Caco-2 (cell line): ENCODE data around the gene PBX1. TPM values are rescaled to one million over a fixed set of nuclear protein-coding genes. Genes with fewer than 3 reads are reported as not detected.

Experiments used
- BruUV-seq: library from RNA; stranded (reverse); fragments of 400-500 nt; replicated peaks from 2 replicates; lab custom pipeline; 2021; lab: Mats Ljungman, UMichigan
- CTCF ChIA-PET: fragments of 300-600 bp; sonication (Branson Sonifier 250); formaldehyde crosslinking; loops from one replicate; lab custom pipeline; 2022; ENCODE audit warnings: antibody characterized with exemption; lab: Charles Lee
- POLR2A ChIA-PET: fragments of 300-600 bp; sonication (Branson Sonifier 250); formaldehyde crosslinking; loops from one replicate; lab custom pipeline; 2022; ENCODE audit warnings: antibody characterized with exemption; lab: Charles Lee
- DNase-seq, 2 experiments: peaks; one replicate each; pipeline versions ENCODE4 v3.0.0 to v3.0.0-alpha.2; 2020 to 2022
- H3K27me3 ChIP-seq: replicated peaks from 2 replicates; pipeline ENCODE4 v1.6.0; 2011; ENCODE audit warnings: low read length; ENCODE audit not compliant: control insufficient read depth, insufficient read depth
- H3K36me3 ChIP-seq: 2 replicates; pipeline ENCODE4 v1.5.1; 2011; ENCODE audit warnings: low read length; ENCODE audit not compliant: control insufficient read depth, insufficient read depth
- H3K4me1 ChIP-seq: fragments of 250-450 bp; sonication (Bioruptor Pico); 2 replicates; pipeline ENCODE4 v1.5.1; 2020; ENCODE audit warnings: mild to moderate bottlenecking
- H3K4me3 ChIP-seq: 2 replicates; pipeline ENCODE4 v1.5.1; 2011; ENCODE audit warnings: low read depth, mild to moderate bottlenecking, control low read depth, low read length
- H3K9me3 ChIP-seq: fragments of 250-450 bp; sonication (Bioruptor Pico); 2 replicates; pipeline ENCODE4 v1.5.1; 2020; ENCODE audit warnings: mild to moderate bottlenecking, moderate library complexity
- H3K27ac Mint-ChIP-seq: one replicate; pipeline ENCODE4 v1.8.0; 2022; ENCODE audit warnings: mixed read lengths; ENCODE audit not compliant: unreplicated experiment
- H3K27me3 Mint-ChIP-seq: one replicate; pipeline ENCODE4 v1.8.0; 2022; ENCODE audit warnings: mixed read lengths; ENCODE audit not compliant: insufficient read depth, unreplicated experiment
- H3K36me3 Mint-ChIP-seq: one replicate; pipeline ENCODE4 v1.8.0; 2022; ENCODE audit warnings: mild to moderate bottlenecking, mixed read lengths; ENCODE audit not compliant: insufficient read depth, unreplicated experiment
- H3K4me1 Mint-ChIP-seq: one replicate; pipeline ENCODE4 v1.8.0; 2022; ENCODE audit warnings: low read depth, mixed read lengths; ENCODE audit not compliant: unreplicated experiment
- H3K4me3 Mint-ChIP-seq: one replicate; pipeline ENCODE4 v1.8.0; 2022; ENCODE audit warnings: mild to moderate bottlenecking, moderate library complexity, mixed read lengths; ENCODE audit not compliant: unreplicated experiment
- H3K9me3 Mint-ChIP-seq: one replicate; pipeline ENCODE4 v1.8.0; 2022; ENCODE audit warnings: mixed read lengths; ENCODE audit not compliant: unreplicated experiment
- CTCF ChIP-seq, 2 experiments: fragments of 200-600 bp in 1 of 2; IDR thresholded peaks; 1 replicate in 1 of 2; 2 replicates in 1 of 2; pipeline versions ENCODE4 v1.5.1 to v1.8.0; 2011 to 2022; ENCODE audit warnings: antibody characterized with exemption in 1 of 2, control low read depth in 1 of 2, inconsistent platforms in 1 of 2, low read depth in 1 of 2, low read length in 1 of 2, mild to moderate bottlenecking in 1 of 2, moderate library complexity in 1 of 2; ENCODE audit not compliant: insufficient read depth in 1 of 2, severe bottlenecking in 1 of 2, unreplicated experiment in 1 of 2
- intact Hi-C: fragments of 100-400 bp; cut with micrococcal nuclease; formaldehyde crosslinking; loops from one replicate; pipeline ENCODE4 v1.10.0; 2022; ENCODE audit not compliant: unreplicated experiment
- total RNA-seq: library from RNA; stranded (reverse); gene quantifications from 2 replicates; pipeline ENCODE4 v1.2.3, GENCODE V29; 2022

The PBX1 gene
- total RNA-seq, 1 experiment from 2014 or later = 103 TPM

DNA sequence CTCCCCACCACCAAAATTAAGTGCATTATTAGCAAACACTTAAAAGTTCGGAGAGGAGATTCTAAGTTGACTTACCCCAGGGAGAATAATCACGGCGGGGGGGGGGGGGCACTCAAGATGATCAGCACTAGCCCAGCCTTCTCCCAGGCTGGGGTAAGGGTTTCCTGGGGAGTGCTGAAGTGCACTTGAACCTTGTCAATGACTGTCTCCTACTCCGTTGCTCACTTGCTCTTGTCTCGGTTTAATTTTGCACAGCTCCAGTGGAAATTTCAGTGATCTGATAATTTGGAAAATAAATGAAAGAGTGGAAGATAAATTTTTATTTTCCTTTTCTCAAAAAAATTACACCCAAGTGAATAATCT, 59.2 kb downstream of the PBX1 start:
- H3K4me1 Mint-ChIP-seq = peaks cover 30% of the 10 kb centered on the region
- Histone ChIP-seq H3K4me1 (peaks cover 26% of the 10 kb centered on the region), H3K4me3 (no peak overlapping the region), H3K27me3 (no peaks in the 10 kb centered on the region), H3K36me3 (0 out of 2 replicates have a peak, but pooled peaks cover 2% of the 10 kb centered on the region), H3K9me3 (no peaks in the 10 kb centered on the region)
- H3K36me3 Mint-ChIP-seq = peaks cover 24% of the 10 kb centered on the region
- BruUV-seq = no TSS peak
- ChIA-PET CTCF (interaction anchor here (0.9 to 1.5 kb wide), 2 partner anchors 42 to 99 kb away, joined by 3 to 4 read pairs; no protein-coding TSS in a partner anchor), POLR2A (interaction anchor here (0.5 kb wide), 1 partner anchor 77 kb away, joined by 3 read pairs; no protein-coding TSS in a partner anchor)
- no peaks in the 10 kb centered on the region for H3K9me3 Mint-ChIP-seq
- DNase-seq = no peak
- H3K27me3 Mint-ChIP-seq = no peaks in the 10 kb centered on the region
- no peak for TF ChIP-seq CTCF (IDR thresholded peaks at IDR 0.05; ENCODE audit: insufficient read depth in 1 of 2, low read depth in 1 of 2, low read length in 1 of 2, severe bottlenecking in 1 of 2, unreplicated experiment in 1 of 2)
- no peak overlapping the region for H3K27ac Mint-ChIP-seq
- intact Hi-C loops = loop anchor here (1.0 to 5.0 kb wide), 2 partner anchors 100 to 176 kb away; no protein-coding TSS in a partner anchor
- no peak overlapping the region for H3K4me3 Mint-ChIP-seq

DNA sequence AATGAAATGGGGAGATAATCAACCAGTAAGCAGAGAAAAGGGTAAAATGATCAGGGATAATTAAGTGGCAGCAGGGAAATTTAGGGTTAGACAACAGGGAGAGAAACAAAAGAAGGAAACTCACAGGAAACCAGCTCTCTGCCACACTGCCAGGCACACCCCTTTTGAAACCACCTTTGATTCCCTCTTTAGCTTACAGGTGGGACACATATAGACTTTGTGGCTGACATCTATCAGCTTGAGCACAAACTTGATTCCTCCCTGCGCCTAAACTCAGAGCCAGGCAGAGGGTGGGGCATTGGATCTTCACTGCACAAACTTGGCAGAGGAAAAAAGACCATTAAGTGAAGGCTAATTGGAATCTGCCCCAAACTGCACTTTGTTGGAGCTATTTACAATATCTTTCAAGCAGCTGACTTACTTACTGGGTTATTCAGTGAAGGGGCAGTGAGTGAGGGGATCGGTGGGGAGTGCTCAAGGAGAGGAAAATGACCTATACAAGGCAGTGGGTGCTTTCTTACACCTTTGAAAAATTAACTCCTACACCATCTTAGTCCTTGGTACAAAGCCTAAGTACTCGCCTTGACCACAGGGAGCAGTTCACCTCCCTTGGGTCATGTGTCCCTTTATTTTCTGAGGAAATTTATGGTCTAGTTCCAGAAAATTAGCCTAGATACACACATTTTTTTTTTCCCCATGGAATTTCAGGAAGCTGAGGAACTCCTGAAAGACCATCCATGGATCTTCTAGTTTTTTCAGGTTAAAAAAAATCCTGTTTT, 60.2 kb downstream of the PBX1 start:
- no peak for DNase-seq
- BruUV-seq = no TSS peak
- intact Hi-C loops = loop anchor here (1.0 to 5.0 kb wide), 2 partner anchors 168 to 177 kb away; no protein-coding TSS in a partner anchor
- Mint-ChIP-seq H3K9me3 (no peaks in the 10 kb centered on the region), H3K27ac (no peak overlapping the region), H3K27me3 (no peaks in the 10 kb centered on the region), H3K4me3 (no peak overlapping the region), H3K4me1 (peaks cover 31% of the 10 kb centered on the region), H3K36me3 (peaks cover 28% of the 10 kb centered on the region)
- ChIA-PET CTCF (interaction anchor here (0.6 to 1.5 kb wide), 4 partner anchors 31 to 100 kb away, joined by 3 to 4 read pairs (median 4); no protein-coding TSS in a partner anchor), POLR2A (no interaction called here)
- Histone ChIP-seq H3K27me3 (no peaks in the 10 kb centered on the region), H3K4me3 (no peak overlapping the region), H3K36me3 (0 out of 2 replicates have a peak, but pooled peaks cover 2% of the 10 kb centered on the region), H3K4me1 (peaks cover 22% of the 10 kb centered on the region), H3K9me3 (no peaks in the 10 kb centered on the region)
- TF ChIP-seq CTCF (IDR thresholded peaks at IDR 0.05; ENCODE audit: insufficient read depth in 1 of 2, low read depth in 1 of 2, low read length in 1 of 2, severe bottlenecking in 1 of 2, unreplicated experiment in 1 of 2) = no peak

DNA sequence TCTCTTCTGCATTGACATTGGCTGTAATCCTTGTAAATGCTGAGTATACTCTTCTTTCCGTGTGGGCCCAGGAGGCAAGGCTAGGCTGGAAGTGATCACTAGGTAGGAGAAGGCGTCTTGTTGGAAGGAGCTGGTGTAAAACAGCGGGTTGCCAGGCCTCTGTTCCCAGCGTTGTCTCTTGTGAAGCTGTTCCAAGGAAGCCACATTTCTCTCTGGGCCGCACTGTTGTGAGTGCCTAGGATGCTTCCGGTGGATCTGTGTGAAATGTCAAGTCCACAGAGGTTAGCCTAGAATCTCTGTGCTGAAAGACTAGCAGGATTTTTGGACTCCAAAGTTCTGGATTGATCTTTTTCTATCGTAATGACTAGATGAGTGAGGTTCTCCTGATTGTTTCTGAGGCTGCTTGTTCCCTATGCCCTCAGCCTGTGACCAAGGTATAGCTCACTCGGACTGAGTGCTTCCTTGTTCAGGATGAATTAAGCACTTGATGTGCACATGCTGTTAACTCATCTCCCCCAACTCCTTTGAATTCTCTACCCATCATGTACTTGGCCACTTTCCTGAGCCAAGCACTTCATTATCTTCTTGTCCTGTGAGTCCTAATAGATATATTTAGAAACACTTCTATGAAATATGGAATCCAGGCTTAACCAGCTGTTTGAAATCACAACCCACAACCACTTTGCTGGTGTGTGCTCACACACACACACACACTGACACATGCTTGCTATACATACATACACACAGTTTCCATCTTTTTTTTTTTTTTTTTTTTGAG, 63.3 kb downstream of the PBX1 start:
- ChIA-PET CTCF (no interaction called here), POLR2A (no interaction called here)
- no peak overlapping the region for H3K4me3 ChIP-seq
- no peak for TF ChIP-seq CTCF (IDR thresholded peaks at IDR 0.05; ENCODE audit: insufficient read depth in 1 of 2, low read depth in 1 of 2, low read length in 1 of 2, severe bottlenecking in 1 of 2, unreplicated experiment in 1 of 2)
- Mint-ChIP-seq H3K4me3 (no peak overlapping the region), H3K4me1 (peaks cover 38% of the 10 kb centered on the region), H3K27me3 (no peaks in the 10 kb centered on the region), H3K36me3 (peaks cover 45% of the 10 kb centered on the region), H3K9me3 (no peaks in the 10 kb centered on the region), H3K27ac (peak overlapping the region; percentile 30)
- intact Hi-C loops = no loop called here
- no peak for DNase-seq
- BruUV-seq = no TSS peak
- no peaks in the 10 kb centered on the region for H3K36me3 ChIP-seq
- H3K9me3 ChIP-seq = no peaks in the 10 kb centered on the region
- H3K4me1 ChIP-seq = peaks cover 16% of the 10 kb centered on the region
- H3K27me3 ChIP-seq = no peaks in the 10 kb centered on the region
